MCF 10A (cell line): ENCODE measurements around the gene PAK4. TPM values are rescaled to one million over a fixed set of nuclear protein-coding genes. Genes with fewer than 3 reads are reported as not detected.
"Not testable (repeated sequence)": the region's sequence is repeated elsewhere in the genome, so short reads cannot be mapped to it uniquely, and the experiment has no call there.

Experiments
- BruUV-seq: library from RNA; stranded (reverse); fragments of 400-500 nt; replicated peaks from 2 replicates; lab custom pipeline; 2021; lab: Mats Ljungman, UMichigan
- CTCF ChIA-PET: fragments of 300-600 bp; sonication (Branson Sonifier 250); formaldehyde crosslinking; extraction: SDS; loops from one replicate; lab custom pipeline; 2021; ENCODE audit warnings: antibody characterized with exemption, inconsistent platforms; lab: Yijun Ruan, JAX
- POLR2A ChIA-PET: fragments of 300-600, 350-650 bp; sonication (Branson Sonifier 250); formaldehyde crosslinking; extraction: SDS; loops from one replicate; lab custom pipeline; 2020; ENCODE audit warnings: antibody characterized with exemption, inconsistent platforms; lab: Yijun Ruan, JAX
- DNase-seq: peaks from one replicate; pipeline ENCODE4 v3.0.0-alpha.2; 2018; ENCODE audit not compliant: unreplicated experiment
- H3K27ac Mint-ChIP-seq: one replicate; pipeline ENCODE4 v1.8.0; 2022; ENCODE audit warnings: mild to moderate bottlenecking, low read depth, mixed read lengths; ENCODE audit not compliant: unreplicated experiment
- H3K27me3 Mint-ChIP-seq: one replicate; pipeline ENCODE4 v1.8.0; 2022; ENCODE audit warnings: mixed read lengths; ENCODE audit not compliant: insufficient read depth, unreplicated experiment
- H3K36me3 Mint-ChIP-seq: one replicate; pipeline ENCODE4 v1.8.0; 2022; ENCODE audit warnings: mild to moderate bottlenecking, moderate library complexity, mixed read lengths; ENCODE audit not compliant: insufficient read depth, unreplicated experiment
- H3K4me1 Mint-ChIP-seq: one replicate; pipeline ENCODE4 v1.8.0; 2022; ENCODE audit warnings: mixed read lengths; ENCODE audit not compliant: insufficient read depth, unreplicated experiment
- H3K4me3 Mint-ChIP-seq: one replicate; pipeline ENCODE4 v1.8.0; 2022; ENCODE audit warnings: mild to moderate bottlenecking, moderate library complexity, mixed read lengths; ENCODE audit not compliant: unreplicated experiment
- H3K9me3 Mint-ChIP-seq: one replicate; pipeline ENCODE4 v1.8.0; 2022; ENCODE audit warnings: mixed read lengths; ENCODE audit not compliant: unreplicated experiment
- CTCF ChIP-seq: fragments of 200-600 bp; IDR thresholded peaks from one replicate; pipeline ENCODE4 v1.8.0; 2022; ENCODE audit warnings: antibody characterized with exemption, mild to moderate bottlenecking; ENCODE audit not compliant: unreplicated experiment
- intact Hi-C: fragments of 100-400 bp; cut with micrococcal nuclease; formaldehyde crosslinking; loops from 2 replicates; pipeline ENCODE4 v1.14.1; 2022
- total RNA-seq: library from RNA; stranded (reverse); gene quantifications from 2 replicates; pipeline ENCODE4 v1.2.3, GENCODE V29; 2022

Gene PAK4
- total RNA-seq, 1 experiment from 2014 or later: 29.5 TPM

- no peaks in the 10 kb centered on the region for H3K27me3 Mint-ChIP-seq
- H3K9me3 Mint-ChIP-seq: no peaks in the 10 kb centered on the region
- H3K4me1 Mint-ChIP-seq: no peaks in the 10 kb centered on the region
- no peak for TF ChIP-seq CTCF
- BruUV-seq: no TSS peak
- intact Hi-C loops: no loop called here
- H3K27ac Mint-ChIP-seq: no peak overlapping the region
- ChIA-PET CTCF (interaction anchor here (0.6 kb wide), 1 partner anchor 1174 kb away, joined by 3 read pairs; no protein-coding TSS in a partner anchor), POLR2A (interaction anchor here (0.6 kb wide), 1 partner anchor 19 kb away, joined by 3 read pairs; no protein-coding TSS in a partner anchor)
- DNase-seq: no peak
- no peak overlapping the region for H3K4me3 Mint-ChIP-seq
- peaks cover 13% of the 10 kb centered on the region for H3K36me3 Mint-ChIP-seq
Observed at GRCh38 chr19:39141929-39142328, 16.3 kb downstream of the PAK4 start.

GRCh38 chr19:39142630-39143029 lies 17.0 kb downstream of the PAK4 start:
- intact Hi-C loops: no loop called here
- no TSS peak for BruUV-seq
- no peaks in the 10 kb centered on the region for H3K4me1 Mint-ChIP-seq
- ChIA-PET CTCF (interaction anchor here (0.6 to 1.4 kb wide), 3 partner anchors 20 to 1173 kb away, joined by 3 to 5 read pairs (median 3); no protein-coding TSS in a partner anchor), POLR2A (interaction anchor here (0.6 kb wide), 1 partner anchor 19 kb away, joined by 3 read pairs; no protein-coding TSS in a partner anchor)
- no peaks in the 10 kb centered on the region for H3K9me3 Mint-ChIP-seq
- no peak overlapping the region for H3K27ac Mint-ChIP-seq
- peaks cover 13% of the 10 kb centered on the region for H3K36me3 Mint-ChIP-seq
- TF ChIP-seq CTCF: no peak
- DNase-seq: no peak
- H3K27me3 Mint-ChIP-seq: no peaks in the 10 kb centered on the region
- H3K4me3 Mint-ChIP-seq: no peak overlapping the region

- POLR2A ChIA-PET, BruUV-seq, H3K4me3 Mint-ChIP-seq, H3K27me3 Mint-ChIP-seq, intact Hi-C loops, H3K4me1 Mint-ChIP-seq, DNase-seq, H3K27ac Mint-ChIP-seq, H3K9me3 Mint-ChIP-seq: not testable (repeated sequence)
- peaks cover 13% of the 10 kb centered on the region for H3K36me3 Mint-ChIP-seq
- CTCF ChIA-PET: interaction anchor here (0.6 to 1.4 kb wide), 3 partner anchors 22 to 70 kb away, joined by 3 to 5 read pairs (median 4); no protein-coding TSS in a partner anchor
Observed at GRCh38 chr19:39143757-39144289, 18.2 kb downstream of the PAK4 start.

- TF ChIP-seq CTCF: no peak
- Mint-ChIP-seq H3K27me3 (no peaks in the 10 kb centered on the region), H3K9me3 (no peaks in the 10 kb centered on the region), H3K27ac (no peak overlapping the region), H3K4me3 (no peak overlapping the region), H3K4me1 (no peaks in the 10 kb centered on the region), H3K36me3 (peaks cover 13% of the 10 kb centered on the region)
- intact Hi-C loops: no loop called here
- BruUV-seq: no TSS peak
- ChIA-PET POLR2A (no interaction called here), CTCF (interaction anchor here (0.6 to 0.7 kb wide), 3 partner anchors 29 to 69 kb away, joined by 3 to 4 read pairs (median 4); no protein-coding TSS in a partner anchor)
- no peak for DNase-seq
Observed at GRCh38 chr19:39144290-39145071, 18.9 kb downstream of the PAK4 start.
